IMR-90 (cell line): Measurements from ENCODE around the gene ATXN10. TPM values are rescaled to one million over a fixed set of nuclear protein-coding genes. Genes with fewer than 3 reads are reported as not detected.

Experiments
- ATAC-seq: fragments of 200-7000 bp; cut with Tn5 transposase; 2 replicates; pipeline ENCODE4 v1.9.1; 2020; ENCODE audit warnings: low read depth, mild to moderate bottlenecking, moderate library complexity
- BruUV-seq: library from RNA; stranded (reverse); fragments of 400-500 nt; replicated peaks from 2 replicates; lab custom pipeline; 2021; lab: Mats Ljungman, UMichigan
- CTCF ChIA-PET: fragments of 300-600 bp; formaldehyde crosslinking; extraction: SDS; loops from one replicate; lab custom pipeline; 2021; ENCODE audit warnings: antibody characterized with exemption; lab: Yijun Ruan, JAX
- POLR2A ChIA-PET: fragments of 300-600 bp; sonication (Branson Sonifier 250); formaldehyde crosslinking; loops from one replicate; lab custom pipeline; 2022; ENCODE audit warnings: antibody characterized with exemption; ENCODE audit not compliant: unreplicated experiment; lab: Charles Lee
- DNase-seq: peaks from one replicate; pipeline ENCODE4 v3.0.0; 2013
- H2AFZ ChIP-seq: replicated peaks from 2 replicates; pipeline ENCODE3; 2013; ENCODE audit warnings: low read length, mild to moderate bottlenecking; ENCODE audit not compliant: poor library complexity
- H2AK5ac ChIP-seq: 2 replicates; pipeline ENCODE4 v1.6.1; 2013; ENCODE audit warnings: low read depth, low read length, inconsistent platforms
- H2AK9ac ChIP-seq: replicated peaks from 2 replicates; pipeline ENCODE3; 2013; ENCODE audit warnings: mild to moderate bottlenecking, low read depth, low read length, moderate library complexity; ENCODE audit not compliant: poor library complexity
- H2BK120ac ChIP-seq: 2 replicates; pipeline ENCODE4 v1.6.1; 2013; ENCODE audit warnings: low read depth, low read length, inconsistent platforms
- H2BK15ac ChIP-seq: 3 replicates; pipeline ENCODE4 v1.6.1; 2013; ENCODE audit warnings: low read depth, low read length, inconsistent platforms
- H2BK20ac ChIP-seq: 2 replicates; pipeline ENCODE4 v1.6.1; 2013; ENCODE audit warnings: low read depth, mild to moderate bottlenecking, inconsistent platforms, low read length, moderate library complexity
- H2BK5ac ChIP-seq: 2 replicates; pipeline ENCODE4 v1.6.1; 2013; ENCODE audit warnings: mild to moderate bottlenecking, low read depth, low read length, inconsistent platforms; ENCODE audit not compliant: poor library complexity, severe bottlenecking
- H3K14ac ChIP-seq: replicated peaks from 2 replicates; pipeline ENCODE4 v1.6.1; 2013; ENCODE audit warnings: low read depth, low read length, inconsistent platforms
- H3K18ac ChIP-seq: 2 replicates; pipeline ENCODE4 v1.6.1; 2013; ENCODE audit warnings: low read depth, low read length, control low read depth
- H3K23ac ChIP-seq: 2 replicates; pipeline ENCODE4 v1.6.1; 2013; ENCODE audit warnings: low read depth, low read length, inconsistent platforms
- H3K27ac ChIP-seq: 2 replicates; pipeline ENCODE4 v1.5.1; 2013; ENCODE audit warnings: mild to moderate bottlenecking, control low read depth, low read length; ENCODE audit not compliant: insufficient read depth
- H3K27me3 ChIP-seq: 2 replicates; pipeline ENCODE4 v1.6.1; 2013; ENCODE audit warnings: low read length; ENCODE audit not compliant: control insufficient read depth, insufficient read depth
- H3K36me3 ChIP-seq: 2 replicates; pipeline ENCODE4 v1.6.1; 2013; ENCODE audit warnings: low read length, mixed read lengths; ENCODE audit not compliant: control insufficient read depth, insufficient read depth
- H3K4ac ChIP-seq: 2 replicates; pipeline ENCODE4 v1.6.1; 2013; ENCODE audit warnings: low read depth, low read length, inconsistent platforms
- H3K4me1 ChIP-seq: 2 replicates; pipeline ENCODE4 v1.6.1; 2013; ENCODE audit warnings: low read length, mixed read lengths; ENCODE audit not compliant: control insufficient read depth, insufficient read depth
- H3K4me2 ChIP-seq: 2 replicates; pipeline ENCODE4 v1.6.1; 2013; ENCODE audit warnings: low read depth, mild to moderate bottlenecking, control low read depth, low read length, moderate library complexity
- H3K4me3 ChIP-seq: 2 replicates; pipeline ENCODE4 v1.5.1; 2013; ENCODE audit warnings: low read depth, mild to moderate bottlenecking, control low read depth, low read length, moderate library complexity; ENCODE audit not compliant: insufficient read depth
- H3K56ac ChIP-seq: 2 replicates; pipeline ENCODE4 v1.6.1; 2013; ENCODE audit warnings: low read length, inconsistent platforms; ENCODE audit not compliant: insufficient read depth; ENCODE audit errors: extremely low read depth
- H3K79me1 ChIP-seq, 2 experiments: 2 replicates each; pipeline ENCODE4 v1.6.1; 2013; ENCODE audit warnings: low read length in 2 of 2, inconsistent platforms in 1 of 2, low read depth in 1 of 2
- H3K9ac ChIP-seq: 2 replicates; pipeline ENCODE4 v1.6.1; 2013; ENCODE audit warnings: low read depth, low read length, control low read depth
- H3K9me1 ChIP-seq: 2 replicates; pipeline ENCODE4 v1.6.1; 2013; ENCODE audit warnings: low read length, inconsistent platforms; ENCODE audit not compliant: insufficient read depth
- H3K9me3 ChIP-seq: 2 replicates; pipeline ENCODE4 v1.6.1; 2013; ENCODE audit warnings: low read length; ENCODE audit not compliant: control insufficient read depth, insufficient read depth
- H4K20me1 ChIP-seq: 2 replicates; pipeline ENCODE4 v1.6.1; 2013; ENCODE audit warnings: low read length, inconsistent platforms; ENCODE audit not compliant: insufficient read depth
- H4K5ac ChIP-seq: 2 replicates; pipeline ENCODE4 v1.6.1; 2013; ENCODE audit warnings: mild to moderate bottlenecking, low read depth, low read length, control low read depth
- H4K8ac ChIP-seq, 2 experiments: 2 replicates each; pipeline ENCODE4 v1.6.1; 2013; ENCODE audit warnings: low read depth in 2 of 2, low read length in 2 of 2, control low read depth in 1 of 2, inconsistent platforms in 1 of 2
- H4K91ac ChIP-seq: 2 replicates; pipeline ENCODE4 v1.6.1; 2013; ENCODE audit warnings: low read depth, low read length, inconsistent platforms; ENCODE audit not compliant: insufficient read depth
- BHLHE40 ChIP-seq: fragments of 150-350 bp; IDR thresholded peaks from 2 replicates; pipeline ENCODE4 v1.6.1; 2016; ENCODE audit warnings: mild to moderate bottlenecking, low read depth, low read length
- CEBPB ChIP-seq: IDR thresholded peaks from 2 replicates; pipeline ENCODE4 v1.6.1; 2012; ENCODE audit warnings: low read depth, low read length, improper control_type of control experiment
- CHD1 ChIP-seq: IDR thresholded peaks from 2 replicates; pipeline ENCODE4 v1.6.1; 2012; ENCODE audit warnings: low read depth, low read length, improper control_type of control experiment
- CTCF ChIP-seq: conservative IDR thresholded peaks from 2 replicates; pipeline ENCODE4 v1.5.1; 2012; ENCODE audit warnings: mild to moderate bottlenecking, low read depth, low read length, improper control_type of control experiment
- ELK1 ChIP-seq: fragments of 150-350 bp; IDR thresholded peaks from 2 replicates; pipeline ENCODE4 v1.6.1; 2016; ENCODE audit warnings: low read depth, mild to moderate bottlenecking, low read length, moderate library complexity, borderline replicate concordance
- FOS ChIP-seq: fragments of 150-350 bp; IDR thresholded peaks from 2 replicates; pipeline ENCODE4 v1.6.1; 2016; ENCODE audit warnings: low read depth, low read length
- MAFK ChIP-seq: IDR thresholded peaks from 2 replicates; pipeline ENCODE4 v1.6.1; 2012; ENCODE audit warnings: low read depth, low read length, improper control_type of control experiment
- MAZ ChIP-seq: IDR thresholded peaks from 2 replicates; pipeline ENCODE4 v1.6.1; 2012; ENCODE audit warnings: low read depth, mild to moderate bottlenecking, low read length, improper control_type of control experiment, moderate library complexity, borderline replicate concordance
- MXI1 ChIP-seq: IDR thresholded peaks from 2 replicates; pipeline ENCODE4 v1.6.1; 2012; ENCODE audit warnings: low read depth, mild to moderate bottlenecking, low read length, moderate library complexity, borderline replicate concordance
- NFE2L2 ChIP-seq: fragments of 150-350 bp; IDR thresholded peaks from 2 replicates; pipeline ENCODE4 v1.6.1; 2016; ENCODE audit warnings: low read depth, mild to moderate bottlenecking, low read length
- POLR2A ChIP-seq: IDR thresholded peaks from 2 replicates; pipeline ENCODE4 v1.6.1; 2012; ENCODE audit warnings: mild to moderate bottlenecking, low read depth, low read length
- RAD21 ChIP-seq: IDR thresholded peaks from 2 replicates; pipeline ENCODE4 v1.6.1; 2012; ENCODE audit warnings: low read length, improper control_type of control experiment
- RCOR1 ChIP-seq: IDR thresholded peaks from 2 replicates; pipeline ENCODE4 v1.6.1; 2012; ENCODE audit warnings: mild to moderate bottlenecking, low read length, improper control_type of control experiment; ENCODE audit not compliant: insufficient replicate concordance
- RFX5 ChIP-seq: IDR thresholded peaks from 2 replicates; pipeline ENCODE4 v1.8.0; 2012; ENCODE audit warnings: low read depth, mild to moderate bottlenecking, low read length, moderate library complexity
- SMC3 ChIP-seq: fragments of 150-350 bp; IDR thresholded peaks from 2 replicates; pipeline ENCODE4 v1.6.1; 2016; ENCODE audit warnings: low read depth, mild to moderate bottlenecking, antibody characterized with exemption, low read length, moderate library complexity
- USF2 ChIP-seq: fragments of 150-350 bp; IDR thresholded peaks from 2 replicates; pipeline ENCODE4 v1.6.1; 2017; ENCODE audit warnings: mild to moderate bottlenecking, antibody characterized with exemption, low read length, low read depth
- WGBS, 2 experiments: methylation state at CpG; one replicate each; pipeline versions ENCODE4 v1.1.5 to v1.1.7; 2013; ENCODE audit warnings: missing lambda C conversion rate in 2 of 2; ENCODE audit not compliant: insufficient read length in 1 of 2; ENCODE audit errors: extremely low coverage in 2 of 2; 5-methylcytosine and 5-hydroxymethylcytosine counted together
- dilution Hi-C: fragments of 300-500 bp; cut with HindIII; formaldehyde crosslinking; loops from one replicate; pipeline ENCODE4 v1.14.3; 2018; ENCODE audit warnings: low sequenced_read_pairs; ENCODE audit not compliant: unreplicated experiment
- in situ Hi-C: fragments of 300-500 bp; cut with MboI; formaldehyde crosslinking; loops from 3 replicates; pipeline ENCODE4 v1.14.3; 2019; ENCODE audit warnings: low sequenced_read_pairs, inconsistent platforms, mixed read lengths
- intact Hi-C: fragments of 100-400 bp; cut with micrococcal nuclease; formaldehyde crosslinking; loops from 2 replicates; pipeline ENCODE4 v1.10.0; 2022
- polyA plus RNA-seq, 3 experiments: library from polyadenylated mRNA; depleted of rRNA; stranded (reverse); fragments of >200 nt; gene quantifications; 2 replicates each; pipeline ENCODE4 v1.2.3, GENCODE V29; 2012; ENCODE audit warnings: low replicate concordance in 1 of 3
- total RNA-seq: library from RNA; depleted of rRNA; stranded (reverse); fragments of >200 nt; gene quantifications from 2 replicates; pipeline ENCODE4 v1.2.3, GENCODE V29; 2012

The ATXN10 gene
- total and polyA plus RNA-seq, 2 of the 4 experiments (the other 2 are of a cell fraction) = 116 to 231 TPM

GRCh38 chr22:45640291-45640940 is 31.2 kb upstream of the ATXN10 start:
- TF ChIP-seq ELK1 (no peak), RAD21 (no peak), MAZ (no peak), RCOR1 (no peak), NFE2L2 (no peak), POLR2A (no peak), CEBPB (no peak), SMC3 (no peak), USF2 (no peak), RFX5 (no peak), CTCF (no peak), MAFK (no peak), CHD1 (no peak), BHLHE40 (no peak), MXI1 (no peak), FOS (no peak)

More at GRCh38 chr22:45640291-45640940, 31.2 kb upstream of the ATXN10 start:
- Histone ChIP-seq H2BK15ac (no peak overlapping the region), H3K9me3 (no peaks in the 10 kb centered on the region), H3K4me2 (no peak overlapping the region), H3K9me1 (0 out of 2 replicates have a peak, but pooled peaks cover 5% of the 10 kb centered on the region), H3K56ac (no peak overlapping the region), H3K27ac (no peak overlapping the region), H2BK120ac (no peak overlapping the region), H4K20me1 (no peaks in the 10 kb centered on the region), H2BK20ac (no peak overlapping the region), H2BK5ac (no peak overlapping the region), H3K4ac (no peak overlapping the region), H3K79me1 (no peaks in the 10 kb centered on the region), H4K91ac (no peak overlapping the region), H3K4me3 (no peak overlapping the region), H3K27me3 (peaks cover 39% of the 10 kb centered on the region), H4K8ac (no peak overlapping the region), H2AK9ac (no peak overlapping the region), H4K5ac (no peak overlapping the region), H3K18ac (no peak overlapping the region), H3K14ac (no peak overlapping the region), H3K4me1 (peaks cover under 1% of the 10 kb centered on the region; the same call in 1 of the 2 replicates), H2AK5ac (no peak overlapping the region), H3K9ac (no peak overlapping the region), H3K36me3 (no peaks in the 10 kb centered on the region), H2AFZ (no peak overlapping the region), H3K23ac (no peak overlapping the region)
- intact Hi-C loops = no loop called here
- in situ Hi-C loops = loop anchor here (5.0 to 10.0 kb wide), 2 partner anchors 224 to 342 kb away; no protein-coding TSS in a partner anchor
- dilution Hi-C loops = no loop called here
- WGBS, 2 experiments = 24% methylated on average over 3 of the region's 7 CpGs; no CpG with 5 or more reads in 1 of the 2 experiments
- BruUV-seq = no TSS peak
- CTCF ChIA-PET = interaction anchor here (0.5 to 0.6 kb wide), 2 partner anchors 46 to 323 kb away, joined by 3 read pairs; no protein-coding TSS in a partner anchor
- DNase-seq = no peak
- ATAC-seq = no peak
- POLR2A ChIA-PET = no interaction called here
